Tibial nerve (tissue), 3 donors: ENCODE data around the gene TTBK2.

Source experiments
- POLR2A ChIP-seq, 2 donors: fragments of 450-650 bp; IDR thresholded peaks; one replicate each; pipeline ENCODE4 v1.6.1; 2017; ENCODE audit warnings: antibody characterized with exemption in 2 of 2, mild to moderate bottlenecking in 2 of 2, moderate library complexity in 2 of 2
- TF ChIP-seq, protein P1 (sequence below), 5 experiments: fragments of 200-600 bp in 3 of 5; fragments of 450-650 bp in 2 of 5; sonication (generic) in 3 of 5; IDR thresholded peaks; one replicate each; pipeline ENCODE4 v1.5.1; 2016 to 2019; ENCODE audit warnings: antibody characterized with exemption in 5 of 5, mild to moderate bottlenecking in 3 of 5, moderate library complexity in 2 of 5

DNA sequence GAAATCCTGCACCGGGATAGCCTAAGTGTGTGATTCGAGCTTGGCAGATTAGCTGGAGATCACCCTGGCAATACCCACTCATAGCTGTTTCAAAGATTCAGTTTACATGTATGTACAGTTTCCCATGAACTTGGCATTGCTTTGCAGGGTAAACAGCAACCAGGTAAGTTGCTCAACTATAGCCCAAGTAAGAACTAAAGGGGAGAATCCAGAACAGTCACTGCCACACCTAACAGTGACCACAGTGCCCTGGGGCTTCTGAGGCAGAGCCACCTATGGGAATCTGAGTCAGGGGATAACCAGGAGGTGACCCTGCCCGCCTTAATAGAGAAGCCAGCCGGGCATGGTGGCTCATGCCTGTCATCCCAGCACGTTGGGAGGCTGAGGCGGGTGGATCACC is 199.6 kb downstream of the TTBK2 start:
- TF ChIP-seq, protein P1, sequence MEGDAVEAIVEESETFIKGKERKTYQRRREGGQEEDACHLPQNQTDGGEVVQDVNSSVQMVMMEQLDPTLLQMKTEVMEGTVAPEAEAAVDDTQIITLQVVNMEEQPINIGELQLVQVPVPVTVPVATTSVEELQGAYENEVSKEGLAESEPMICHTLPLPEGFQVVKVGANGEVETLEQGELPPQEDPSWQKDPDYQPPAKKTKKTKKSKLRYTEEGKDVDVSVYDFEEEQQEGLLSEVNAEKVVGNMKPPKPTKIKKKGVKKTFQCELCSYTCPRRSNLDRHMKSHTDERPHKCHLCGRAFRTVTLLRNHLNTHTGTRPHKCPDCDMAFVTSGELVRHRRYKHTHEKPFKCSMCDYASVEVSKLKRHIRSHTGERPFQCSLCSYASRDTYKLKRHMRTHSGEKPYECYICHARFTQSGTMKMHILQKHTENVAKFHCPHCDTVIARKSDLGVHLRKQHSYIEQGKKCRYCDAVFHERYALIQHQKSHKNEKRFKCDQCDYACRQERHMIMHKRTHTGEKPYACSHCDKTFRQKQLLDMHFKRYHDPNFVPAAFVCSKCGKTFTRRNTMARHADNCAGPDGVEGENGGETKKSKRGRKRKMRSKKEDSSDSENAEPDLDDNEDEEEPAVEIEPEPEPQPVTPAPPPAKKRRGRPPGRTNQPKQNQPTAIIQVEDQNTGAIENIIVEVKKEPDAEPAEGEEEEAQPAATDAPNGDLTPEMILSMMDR (IDR thresholded peaks at IDR 0.05): no peak
- TF ChIP-seq POLR2A (IDR thresholded peaks at IDR 0.05): no peak
